MM.1S (cell line): ENCODE results near the gene ELMO3.

Experiments used
- EZH2 ChIP-seq: fragments of 300-600 bp; sonication (generic); optimal IDR thresholded peaks from 2 replicates; pipeline ENCODE3; 2017; ENCODE audit warnings: low read depth, mild to moderate bottlenecking, antibody characterized with exemption, low read length, mixed read lengths
- EZH2phosphoT487 ChIP-seq: fragments of 300-600 bp; sonication (generic); IDR thresholded peaks from 2 replicates; pipeline ENCODE4 v1.6.1; 2018; ENCODE audit warnings: antibody characterized with exemption, low read length
- TF ChIP-seq, protein P1 (sequence below): fragments of 300-600 bp; sonication (generic); IDR thresholded peaks from 2 replicates; pipeline ENCODE4 v1.5.1; 2016; ENCODE audit warnings: antibody characterized with exemption, low read length, mixed read lengths

GRCh38 chr16:67170168-67170948, 28.6 kb upstream of the ELMO3 start, which contains the start of gene NOL3:
- TF ChIP-seq, protein P1, sequence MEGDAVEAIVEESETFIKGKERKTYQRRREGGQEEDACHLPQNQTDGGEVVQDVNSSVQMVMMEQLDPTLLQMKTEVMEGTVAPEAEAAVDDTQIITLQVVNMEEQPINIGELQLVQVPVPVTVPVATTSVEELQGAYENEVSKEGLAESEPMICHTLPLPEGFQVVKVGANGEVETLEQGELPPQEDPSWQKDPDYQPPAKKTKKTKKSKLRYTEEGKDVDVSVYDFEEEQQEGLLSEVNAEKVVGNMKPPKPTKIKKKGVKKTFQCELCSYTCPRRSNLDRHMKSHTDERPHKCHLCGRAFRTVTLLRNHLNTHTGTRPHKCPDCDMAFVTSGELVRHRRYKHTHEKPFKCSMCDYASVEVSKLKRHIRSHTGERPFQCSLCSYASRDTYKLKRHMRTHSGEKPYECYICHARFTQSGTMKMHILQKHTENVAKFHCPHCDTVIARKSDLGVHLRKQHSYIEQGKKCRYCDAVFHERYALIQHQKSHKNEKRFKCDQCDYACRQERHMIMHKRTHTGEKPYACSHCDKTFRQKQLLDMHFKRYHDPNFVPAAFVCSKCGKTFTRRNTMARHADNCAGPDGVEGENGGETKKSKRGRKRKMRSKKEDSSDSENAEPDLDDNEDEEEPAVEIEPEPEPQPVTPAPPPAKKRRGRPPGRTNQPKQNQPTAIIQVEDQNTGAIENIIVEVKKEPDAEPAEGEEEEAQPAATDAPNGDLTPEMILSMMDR = no peak
- TF ChIP-seq EZH2 (no peak), EZH2phosphoT487 (no peak)
